Posterior vena cava (tissue), 2 donors: ENCODE measurements around the gene CHEK1. TPM values are rescaled to one million over a fixed set of nuclear protein-coding genes. Genes with fewer than 3 reads are reported as not detected.
"Not testable (repeated sequence)": the region's sequence is repeated elsewhere in the genome, so short reads cannot be mapped to it uniquely, and the experiment has no call there.

Experiments used
- DNase-seq: peaks from one replicate; pipeline ENCODE4 v3.0.0-alpha.2; 2020; ENCODE audit warnings: low spot score
- intact Hi-C, 2 donors: fragments of 100-400 bp; cut with DNase I; formaldehyde crosslinking; loops; one replicate each; pipeline versions ENCODE4 v1.14.1 to v1.14.2; 2022 to 2023
- total RNA-seq, 2 donors: library from RNA; stranded (reverse); fragmentation: NEBNext Ultra II Directional; extraction: Animal tissue kit (Norgen Biotek cat#: 25700); gene quantifications; one replicate each; pipeline ENCODE4 v1.2.1, GENCODE V29; 2021
- donor health status: DM: yes; HTN: yes; CAD: no.
- donor health status: DM: yes; HTN: yes; CAD: no.

CHEK1 gene
- total RNA-seq, 2 donors from 2014 or later, result 2.5 to 5.0 TPM

DNA sequence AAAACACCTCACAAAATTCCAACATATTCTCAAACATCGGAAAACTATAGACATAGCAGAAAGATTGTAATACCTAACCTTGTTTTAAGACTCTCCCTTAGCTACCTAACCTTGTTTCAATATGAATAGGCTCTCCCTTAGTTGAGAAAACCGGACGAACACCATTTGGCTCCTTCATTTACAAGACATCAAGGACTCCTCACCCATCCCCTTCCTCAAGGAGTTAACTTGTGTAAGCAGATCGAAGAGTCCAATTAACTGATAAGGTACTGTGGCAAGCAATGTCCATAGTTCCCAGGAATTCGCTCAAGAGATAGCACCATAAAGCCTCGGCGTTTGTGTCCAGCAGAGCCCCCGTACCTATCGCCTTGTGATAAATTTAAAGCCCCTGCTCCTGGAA is 60.3 kb downstream of the CHEK1 start:
- intact Hi-C loops, result no loop called here
- DNase-seq, result no peak

DNA sequence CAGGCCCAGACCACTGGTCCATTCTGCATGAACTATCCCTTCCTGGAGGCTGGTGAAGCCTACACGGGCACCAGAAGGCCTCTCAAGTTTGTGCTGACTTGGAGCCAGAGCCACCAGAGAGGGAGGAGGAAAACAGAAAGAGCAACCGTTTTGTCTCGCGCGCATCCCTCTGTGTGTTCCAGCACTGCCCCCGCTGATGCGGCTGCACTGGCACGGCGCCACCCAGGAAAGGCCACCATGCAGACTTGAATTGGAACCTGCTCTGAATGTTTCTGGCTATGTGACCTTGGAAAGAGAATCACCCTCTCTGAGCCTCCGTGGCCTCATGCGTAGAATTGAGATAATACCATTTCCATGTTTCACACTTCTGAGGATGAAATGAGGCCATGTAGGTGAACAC is 63.1 kb downstream of the CHEK1 start:
- DNase-seq, result no peak
- intact Hi-C loops, result no loop called here

DNA sequence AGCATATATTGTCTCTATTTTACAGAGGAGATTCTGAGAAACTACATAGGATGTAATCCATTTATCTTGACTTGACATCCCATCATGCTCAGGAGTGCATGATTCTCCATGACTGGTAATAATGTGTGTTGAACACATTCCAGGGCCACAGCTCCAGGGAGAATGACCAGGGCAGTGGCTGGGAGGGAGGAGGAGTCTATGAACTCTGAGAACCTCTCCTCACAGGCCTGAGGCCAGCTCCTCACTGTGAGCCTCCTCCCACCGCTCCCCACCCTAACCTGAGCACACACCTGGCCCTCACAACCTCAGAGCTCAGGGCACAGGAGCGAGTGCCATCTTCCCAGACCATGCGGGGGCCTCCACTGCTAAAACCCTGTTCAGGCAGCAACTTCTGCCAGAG is 63.7 kb downstream of the CHEK1 start:
- DNase-seq, result no peak
- intact Hi-C loops, result no loop called here

DNA sequence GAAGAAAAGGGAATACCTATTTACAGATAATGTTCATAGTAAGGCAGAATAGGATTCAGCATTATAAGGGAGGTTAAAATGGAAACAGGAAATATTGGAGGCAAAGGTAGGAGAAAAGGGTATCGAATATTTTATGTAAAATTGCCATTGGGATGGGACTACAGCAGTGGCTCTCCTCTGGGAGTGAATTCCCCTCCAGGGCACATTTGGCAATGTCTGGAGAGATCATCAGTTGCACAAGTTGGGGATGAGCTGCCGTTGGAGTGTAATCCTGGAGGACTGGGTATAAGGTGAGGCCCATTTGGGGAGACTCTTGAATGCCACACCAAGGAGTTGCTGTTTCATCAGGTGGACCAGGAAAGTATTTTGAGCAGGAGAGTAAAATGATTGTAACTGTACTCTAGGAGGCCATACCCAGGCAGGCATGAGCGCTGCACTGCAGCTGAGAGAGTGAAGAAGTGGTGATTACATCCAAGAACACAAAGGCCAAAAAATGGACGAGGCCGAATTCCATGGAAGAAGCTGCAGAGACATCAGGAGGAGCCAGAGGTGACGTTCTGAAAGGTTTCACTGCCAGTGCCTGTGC is 64.4 kb downstream of the CHEK1 start:
- DNase-seq, result no peak
- intact Hi-C loops, result no loop called here

DNA sequence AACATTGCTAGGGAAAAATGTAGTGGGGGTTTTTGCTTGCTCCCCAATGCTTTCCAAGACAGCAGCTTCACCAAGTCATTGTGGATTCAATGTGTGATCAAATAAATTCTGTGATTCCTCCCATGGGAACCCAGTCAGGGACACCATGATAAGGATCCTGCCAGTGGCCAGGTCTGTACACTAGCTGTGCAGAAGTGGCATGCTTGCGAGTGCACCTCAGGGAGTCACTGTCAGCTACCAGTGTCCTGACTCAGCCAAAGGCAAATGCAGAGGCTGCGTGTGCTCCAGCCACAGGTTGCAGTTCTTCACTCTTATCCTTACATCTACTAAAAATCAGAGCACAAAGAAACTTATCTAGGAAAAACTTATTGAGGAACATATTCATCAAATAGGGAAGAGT is 65.0 kb downstream of the CHEK1 start:
- intact Hi-C loops, result loop anchor here in 1 of 2 donors (5.0 kb wide), 1 partner anchor 1833 kb away; no protein-coding TSS in a partner anchor
- no peak for DNase-seq

GRCh38 chr11:125692887-125693286 is 67.9 kb downstream of the CHEK1 start:
- intact Hi-C loops, result loop anchor here in 1 of 2 donors (5.0 kb wide), 1 partner anchor 1836 kb away; no protein-coding TSS in a partner anchor
- no peak for DNase-seq

- intact Hi-C loops, result loop anchor here in 1 of 2 donors (5.0 kb wide), 1 partner anchor 1838 kb away; no protein-coding TSS in a partner anchor
- DNase-seq, result no peak
These were observed 70.0 kb downstream of the CHEK1 start for GRCh38 chr11:125694951-125695350.

GRCh38 chr11:125701018-125701610 is 76.2 kb downstream of the CHEK1 start:
- intact Hi-C loops, result no loop called here
- no peak for DNase-seq

DNA sequence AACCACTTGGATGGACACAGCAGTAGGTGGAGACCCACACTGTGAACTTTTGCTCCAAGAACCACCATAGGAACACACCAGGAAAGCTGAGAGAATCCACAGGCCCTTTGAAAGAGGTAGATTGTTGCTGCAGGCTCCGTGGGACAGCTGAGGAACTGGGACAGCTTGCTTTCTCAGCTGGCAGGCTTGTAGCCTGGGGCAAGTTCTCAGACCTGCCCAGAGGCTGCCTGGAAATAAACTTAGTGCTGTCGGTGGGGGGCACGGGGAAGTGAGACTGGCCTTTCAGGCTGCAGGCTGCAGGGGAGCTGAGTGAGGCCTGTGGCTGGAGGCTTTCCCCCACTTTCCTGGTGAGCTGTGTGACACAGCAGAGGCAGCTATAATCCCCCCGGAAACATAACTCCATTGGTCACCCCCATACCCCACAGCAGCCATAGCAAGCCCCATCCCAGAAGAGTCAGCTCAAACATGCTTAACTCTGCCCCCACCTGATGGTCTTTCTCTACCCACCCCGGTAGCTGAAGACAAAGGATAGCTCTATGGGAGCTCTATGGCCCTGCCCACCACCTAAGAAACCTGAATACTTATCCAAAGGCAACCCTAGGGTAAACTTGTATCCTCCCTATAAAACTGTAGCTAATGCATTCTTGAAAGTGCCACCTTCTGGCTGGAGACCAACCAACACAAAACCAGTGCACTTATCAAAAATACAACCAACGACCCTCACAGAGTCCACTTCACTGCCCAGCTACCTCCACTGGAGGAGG is 77.1 kb downstream of the CHEK1 start:
- intact Hi-C loops, result no loop called here
- DNase-seq, result no peak

- intact Hi-C loops, result not testable (repeated sequence)
These were observed 79.7 kb downstream of the CHEK1 start for GRCh38 chr11:125704686-125705085.

DNA sequence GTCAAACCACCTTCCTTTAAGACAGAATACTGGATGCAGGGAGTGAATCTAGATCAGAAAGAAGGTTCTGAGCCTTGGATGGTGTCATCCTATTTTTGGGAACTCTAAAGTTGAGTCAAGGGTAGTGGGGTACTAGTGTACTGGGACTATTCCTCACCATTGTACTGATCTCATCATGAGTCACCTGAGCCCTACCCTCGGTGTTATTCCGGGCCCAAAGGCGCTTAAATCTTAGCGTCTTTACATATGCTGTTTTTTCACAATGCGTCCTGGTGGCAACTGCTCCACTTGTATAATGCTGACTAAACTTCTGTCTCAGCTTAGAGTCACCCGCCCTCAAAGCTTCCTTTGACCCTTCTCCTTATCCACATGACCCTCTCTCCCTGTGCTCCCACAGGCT is 95.8 kb downstream of the CHEK1 start:
- intact Hi-C loops, result no loop called here
- no peak for DNase-seq

More at GRCh38 chr11:125704686-125705085, 79.7 kb downstream of the CHEK1 start:
- not testable (repeated sequence) for DNase-seq

GRCh38 chr11:125724125-125724524 is 99.2 kb downstream of the CHEK1 start:
- intact Hi-C loops, result no loop called here
- DNase-seq, result no peak

Other genes starting within 250 kb of the CHEK1 start
- gene FEZ1, start 128.9 kb upstream of the CHEK1 start, total RNA-seq, result 10 to 100 TPM; 55.4 to 67.7 TPM
- gene EI24, start 55.7 kb upstream of the CHEK1 start, total RNA-seq, result 10 to 100 TPM; 52.5 to 57.5 TPM
- 100 to 1,000 TPM in 1 of 2 donors, 10 to 100 TPM in 1; 96.1 to 101 TPM for gene STT3A, start 32.3 kb upstream of the CHEK1 start, total RNA-seq
- gene ACRV1, start 55.7 kb downstream of the CHEK1 start, total RNA-seq, result not detected
- not detected for gene PATE1, start 121.1 kb downstream of the CHEK1 start, total RNA-seq
- gene PATE2, start 153.7 kb downstream of the CHEK1 start, total RNA-seq, result under 1 TPM in 1 of 2 donors, not detected in 1; 0.79 TPM
- not detected for gene PATE3, start 163.0 kb downstream of the CHEK1 start, total RNA-seq
- gene PATE4, start 208.2 kb downstream of the CHEK1 start, total RNA-seq, result not detected